GM19372 (cell line): ENCODE data around the gene GAPT.

Source experiments
- ATAC-seq: cut with Tn5 transposase; IDR thresholded peaks from one replicate; pipeline ENCODE4 v1.9.1; 2021; ENCODE audit warnings: mild to moderate bottlenecking, low read depth, moderate library complexity; ENCODE audit not compliant: unreplicated experiment

GAPT gene

DNA sequence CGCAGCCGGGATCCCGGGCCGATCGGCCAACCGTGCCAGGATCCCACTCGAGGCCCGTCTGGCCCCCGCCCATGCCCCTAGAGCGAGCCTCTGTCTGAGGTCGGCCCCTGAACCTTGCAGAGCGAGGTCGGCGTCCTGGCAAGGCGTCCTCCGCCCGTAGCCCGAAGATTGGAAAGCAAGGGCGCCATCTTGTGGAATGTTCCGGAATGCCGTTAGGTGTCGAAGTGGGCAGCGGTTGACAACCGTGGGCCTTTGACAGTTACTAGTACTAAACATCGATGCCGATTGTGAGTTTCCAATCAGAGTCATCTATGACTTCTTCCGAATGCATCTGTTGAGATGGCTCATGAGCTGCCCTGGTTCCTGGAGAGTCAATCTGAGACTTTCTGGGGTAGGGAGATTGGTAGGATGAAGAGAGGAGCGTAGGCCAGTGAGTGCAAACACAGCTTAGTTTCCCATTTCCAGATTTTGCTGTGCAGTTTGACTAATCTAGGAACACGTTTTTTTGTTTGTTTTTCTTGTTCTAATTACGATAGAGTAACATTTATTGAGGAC is 30.4 kb upstream of the GAPT start:
- peak; percentile 65 for ATAC-seq

GRCh38 chr5:58462154-58462553 is 29.1 kb upstream of the GAPT start:
- ATAC-seq = no peak

- ATAC-seq = no peak
These were observed 28.5 kb upstream of the GAPT start for GRCh38 chr5:58462623-58463230.

- peak; percentile 92 for ATAC-seq
These were observed 24.3 kb upstream of the GAPT start for GRCh38 chr5:58466939-58467338.

- no peak for ATAC-seq
These were observed 21.3 kb upstream of the GAPT start for GRCh38 chr5:58469896-58470295.

- no peak for ATAC-seq
These were observed 15.8 kb upstream of the GAPT start for GRCh38 chr5:58475404-58475803.

GRCh38 chr5:58477760-58478376 is 13.4 kb upstream of the GAPT start:
- ATAC-seq = no peak

DNA sequence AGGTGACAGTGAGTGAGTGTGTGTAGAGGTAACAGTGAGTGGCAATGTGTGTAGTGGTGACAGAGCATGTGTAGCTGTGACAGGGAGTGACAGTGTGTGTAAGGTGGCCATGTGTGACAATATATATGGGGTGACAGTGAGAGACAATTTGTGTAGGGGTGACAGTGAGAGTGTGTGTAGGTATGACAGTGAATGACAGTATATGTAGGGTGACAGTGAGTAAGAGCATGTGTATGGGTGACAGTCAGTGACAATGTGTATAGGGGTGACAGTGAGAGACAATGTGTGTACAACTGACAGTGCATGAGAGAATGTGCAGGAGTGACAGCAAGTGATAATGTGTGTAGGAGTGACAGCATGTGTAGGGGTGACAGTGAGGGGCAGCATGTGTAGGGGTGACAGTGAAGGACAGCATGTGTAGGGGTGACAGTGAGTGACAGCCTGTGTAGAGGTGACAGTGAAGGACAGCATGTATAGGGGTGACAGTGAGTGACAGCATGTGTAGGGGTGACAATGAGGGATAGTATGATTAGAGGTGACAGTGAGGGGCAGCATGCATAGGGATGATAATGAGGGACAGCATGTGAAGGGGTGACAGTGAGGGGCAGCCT is 10.1 kb upstream of the GAPT start:
- no peak for ATAC-seq

GRCh38 chr5:58481828-58482227 is 9.4 kb upstream of the GAPT start:
- no peak for ATAC-seq

- no peak for ATAC-seq
These were observed 8.7 kb upstream of the GAPT start for GRCh38 chr5:58482536-58482935.

- ATAC-seq = no peak
These were observed 6.7 kb upstream of the GAPT start for GRCh38 chr5:58484505-58484904.

DNA sequence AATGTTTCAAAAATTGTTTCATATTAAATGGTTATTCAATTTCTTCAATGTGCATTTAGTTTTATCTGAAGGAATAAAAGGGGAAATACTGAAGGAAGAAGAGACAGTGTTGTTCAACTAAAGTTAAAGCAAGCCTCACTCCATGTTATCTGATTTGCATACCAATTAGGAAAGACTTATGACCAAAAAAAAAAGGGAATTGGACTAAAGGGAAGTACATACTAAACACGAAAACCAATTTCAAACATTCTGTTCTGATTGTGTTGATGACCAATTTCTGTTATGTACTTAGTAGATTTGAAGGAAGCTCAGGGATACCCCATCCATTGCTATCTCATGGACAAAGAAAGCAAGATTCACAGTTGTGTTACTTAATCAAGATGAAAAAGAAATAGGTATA is 4.9 kb upstream of the GAPT start:
- ATAC-seq = no peak

GRCh38 chr5:58490402-58491050 is 709 bp upstream of the GAPT start:
- no peak for ATAC-seq

DNA sequence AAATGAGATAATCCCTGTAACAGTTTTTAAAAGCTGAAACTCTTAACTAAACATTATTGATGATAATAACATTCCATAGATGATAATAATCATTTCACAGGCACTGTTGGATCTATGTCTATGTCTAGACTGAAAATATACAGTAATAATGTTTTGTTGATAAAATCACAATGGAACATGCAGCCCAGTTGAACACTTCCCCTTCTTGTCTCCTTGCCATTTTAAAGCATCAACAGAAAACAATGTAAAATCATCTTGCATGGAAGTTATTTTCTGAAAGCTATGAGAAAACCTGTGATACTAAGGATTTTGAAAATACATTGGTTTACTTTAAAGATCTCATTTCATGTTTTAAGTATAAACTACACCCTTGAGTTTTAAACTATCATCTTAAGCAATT is 1.9 kb downstream of the GAPT start:
- ATAC-seq = no peak

GRCh38 chr5:58496488-58496887 is 5.3 kb downstream of the GAPT start:
- no peak for ATAC-seq

DNA sequence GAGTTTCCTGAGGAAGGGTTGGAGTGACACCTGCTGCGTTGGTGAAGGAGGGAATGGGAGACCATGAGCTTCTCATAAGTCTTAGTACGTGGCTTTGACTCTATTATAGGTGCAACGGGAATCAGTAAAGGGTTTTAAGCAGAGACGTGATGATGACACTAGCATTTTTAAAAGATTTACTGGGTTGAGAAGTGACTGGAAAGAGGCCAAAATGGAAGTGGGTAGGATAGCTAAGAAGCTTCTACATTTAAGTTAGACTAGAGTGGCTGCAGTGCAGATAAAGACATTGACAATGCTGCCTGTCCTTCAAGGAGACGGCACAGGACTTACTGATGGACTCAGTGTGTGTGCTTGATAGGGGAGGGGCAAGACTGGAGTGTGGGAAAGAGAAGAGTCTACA is 6.2 kb downstream of the GAPT start:
- no peak for ATAC-seq

GRCh38 chr5:58497921-58498320 is 6.7 kb downstream of the GAPT start:
- ATAC-seq = no peak

DNA sequence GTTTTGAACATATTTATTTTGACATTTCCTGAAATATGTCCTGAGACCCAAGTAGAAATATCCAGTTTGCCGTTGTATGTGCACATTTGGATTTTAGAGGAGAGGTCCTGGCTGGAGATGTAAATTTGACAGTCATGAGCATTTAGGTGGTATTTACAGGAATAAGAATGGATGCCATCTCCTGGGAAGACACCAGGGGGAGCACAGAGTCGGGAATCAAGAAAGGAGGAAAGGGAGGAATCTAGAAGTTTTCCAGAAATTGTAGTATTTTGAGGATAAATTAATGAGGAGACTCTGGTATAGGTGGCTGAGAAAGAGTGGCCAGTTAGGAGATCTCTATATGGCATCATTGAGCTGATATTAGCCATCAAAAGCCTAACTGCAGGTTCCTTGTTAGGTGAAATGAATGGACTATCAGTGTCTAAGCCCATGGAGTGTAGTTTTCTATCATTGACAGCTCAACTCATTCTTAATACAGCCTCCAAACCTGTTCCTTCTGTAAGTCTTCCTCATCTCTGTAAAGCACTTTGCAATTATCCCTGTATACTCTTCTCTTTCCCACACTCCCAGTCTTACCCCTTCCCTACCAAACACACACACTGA is 7.2 kb downstream of the GAPT start:
- ATAC-seq = no peak

DNA sequence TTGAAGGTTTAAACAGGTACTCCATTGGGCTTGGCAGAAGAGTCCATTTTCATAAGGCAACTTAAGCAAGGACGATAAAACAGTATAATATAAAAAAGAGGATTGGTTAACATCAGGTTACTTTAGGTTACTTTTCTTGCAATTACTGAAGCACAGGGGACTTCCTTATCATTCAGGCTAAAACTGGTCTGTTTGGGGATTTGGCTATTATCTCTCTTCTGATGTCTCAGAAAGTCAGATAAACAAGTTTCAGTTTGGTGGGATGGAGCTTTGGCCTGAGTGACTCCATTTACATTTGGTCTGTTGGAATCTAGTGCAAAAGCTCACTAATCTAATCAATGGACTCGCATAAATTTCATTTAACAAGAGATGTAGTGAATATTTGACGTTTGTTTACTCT is 8.0 kb downstream of the GAPT start:
- no peak for ATAC-seq

GRCh38 chr5:58499941-58500340 is 8.7 kb downstream of the GAPT start:
- no peak for ATAC-seq

DNA sequence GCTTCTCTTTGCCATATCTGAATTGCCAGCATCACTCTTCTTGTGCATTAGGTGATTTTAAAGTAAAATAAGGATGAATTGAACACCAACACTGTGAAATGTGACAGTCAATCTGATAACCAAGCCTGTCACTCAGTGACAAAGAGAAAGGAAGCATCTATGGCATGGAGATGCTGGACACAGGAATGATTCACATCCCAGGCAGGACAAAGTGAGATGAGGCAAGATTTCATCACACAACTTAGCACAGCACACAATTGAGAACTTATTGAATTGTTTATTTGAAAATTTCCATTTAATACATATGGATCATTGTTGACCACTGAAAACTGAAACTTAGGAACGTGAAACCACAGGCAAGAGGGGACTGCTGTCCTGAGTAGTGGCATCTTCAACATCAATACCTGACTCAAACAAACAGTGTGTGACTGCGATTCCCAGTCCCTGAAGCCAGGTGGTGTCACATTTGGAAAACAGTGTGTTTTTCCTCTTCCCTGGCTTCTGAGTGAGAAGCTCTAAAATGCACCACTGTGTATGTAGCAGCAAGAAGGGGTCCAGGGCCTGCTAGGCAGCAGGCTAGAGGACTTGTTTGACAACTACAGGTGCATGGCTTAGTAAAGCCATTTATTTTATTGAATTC is 10.7 kb downstream of the GAPT start:
- ATAC-seq = no peak
